Memory B cell (primary cell): ENCODE results near the gene LIX1L.

Source experiments
- ATAC-seq: fragments of 150-1000 bp; cut with Tn5 transposase; 2 replicates; pipeline ENCODE4 v1.10.0; 2021; ENCODE audit warnings: low read depth, mild to moderate bottlenecking, moderate library complexity
- DNase-seq, 2 donors: peaks; one replicate each; pipeline ENCODE4 v3.0.0; 2022; ENCODE audit warnings: low spot score in 2 of 2
- H3K27ac Mint-ChIP-seq: one replicate; pipeline ENCODE4 v1.8.0; 2022; ENCODE audit warnings: mild to moderate bottlenecking, moderate library complexity, mixed read lengths
- H3K27me3 Mint-ChIP-seq: one replicate; pipeline ENCODE4 v1.8.0; 2022; ENCODE audit warnings: mixed read lengths
- H3K36me3 Mint-ChIP-seq: one replicate; pipeline ENCODE4 v1.8.0; 2022; ENCODE audit warnings: mild to moderate bottlenecking, mixed read lengths
- H3K4me1 Mint-ChIP-seq: one replicate; pipeline ENCODE4 v1.8.0; 2022; ENCODE audit warnings: mixed read lengths
- H3K4me3 Mint-ChIP-seq: one replicate; pipeline ENCODE4 v1.8.0; 2022; ENCODE audit warnings: mild to moderate bottlenecking, moderate library complexity, mixed read lengths
- H3K9me3 Mint-ChIP-seq: one replicate; pipeline ENCODE4 v1.8.0; 2022; ENCODE audit warnings: mixed read lengths

LIX1L gene

DNA sequence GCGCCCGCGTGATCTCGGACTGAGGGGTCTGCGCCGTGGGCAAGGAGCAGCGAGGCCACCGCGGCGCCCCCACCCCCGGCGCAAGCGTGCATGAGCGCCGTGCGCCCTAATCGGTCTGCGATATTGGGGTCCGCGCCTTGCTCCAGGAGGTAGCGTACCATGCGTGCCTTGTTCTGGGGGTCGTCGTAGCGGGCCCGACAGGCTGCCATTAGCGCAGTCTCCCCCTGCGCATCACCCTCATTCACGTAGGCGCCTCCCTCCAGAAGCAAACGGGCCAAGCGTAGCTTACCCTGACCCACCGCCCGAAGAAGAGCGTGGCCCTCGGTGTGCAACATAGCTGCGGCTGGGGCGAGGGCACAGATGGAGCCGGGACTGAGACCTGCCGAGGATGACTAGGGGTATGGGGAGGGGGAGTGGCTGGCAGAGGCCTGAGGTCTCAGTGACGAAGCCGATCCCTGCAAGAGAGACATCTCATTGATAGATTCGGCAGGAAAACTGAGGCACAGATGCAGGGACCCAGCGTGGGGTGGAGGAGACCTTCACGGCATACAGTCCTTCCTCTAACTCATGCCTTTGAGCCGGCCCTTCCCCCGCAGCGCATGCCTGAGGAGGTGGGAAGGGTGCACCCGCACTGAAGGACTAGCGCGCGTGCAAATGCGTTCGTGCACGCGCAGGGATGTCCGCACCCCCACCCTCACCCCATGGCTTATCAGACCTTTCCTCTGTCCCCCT is 3.8 kb upstream of the LIX1L start:
- peak; percentile 34 to 41 for DNase-seq
- H3K27me3 Mint-ChIP-seq: no peaks in the 10 kb centered on the region
- H3K4me3 Mint-ChIP-seq: peak overlapping the region; percentile 86
- H3K9me3 Mint-ChIP-seq: no peaks in the 10 kb centered on the region
- H3K4me1 Mint-ChIP-seq: peaks cover 57% of the 10 kb centered on the region
- no peaks in the 10 kb centered on the region for H3K36me3 Mint-ChIP-seq
- H3K27ac Mint-ChIP-seq: peak overlapping the region; percentile 70
- no peak for ATAC-seq

DNA sequence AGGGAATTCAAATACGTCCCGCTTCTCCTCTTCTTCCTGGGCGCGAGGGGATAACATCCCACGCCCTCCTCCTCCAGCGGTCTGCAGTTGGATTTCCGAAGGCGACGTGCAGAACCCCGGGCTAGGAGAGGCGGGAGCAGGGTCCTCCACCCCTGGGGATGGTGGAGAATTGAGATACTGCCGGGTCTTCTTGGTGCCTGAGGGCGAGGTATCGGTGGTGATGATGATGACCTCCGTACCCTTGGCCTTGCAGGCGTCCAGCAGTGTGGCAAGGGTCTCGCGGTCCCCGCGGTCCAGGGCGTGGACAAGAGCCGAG is 3.2 kb upstream of the LIX1L start:
- no peaks in the 10 kb centered on the region for H3K9me3 Mint-ChIP-seq
- peaks cover 59% of the 10 kb centered on the region for H3K4me1 Mint-ChIP-seq
- no peaks in the 10 kb centered on the region for H3K36me3 Mint-ChIP-seq
- H3K4me3 Mint-ChIP-seq: peak overlapping the region; percentile 86
- DNase-seq (no peak), ATAC-seq (no peak)
- no peaks in the 10 kb centered on the region for H3K27me3 Mint-ChIP-seq
- peak overlapping the region; percentile 45 for H3K27ac Mint-ChIP-seq

DNA sequence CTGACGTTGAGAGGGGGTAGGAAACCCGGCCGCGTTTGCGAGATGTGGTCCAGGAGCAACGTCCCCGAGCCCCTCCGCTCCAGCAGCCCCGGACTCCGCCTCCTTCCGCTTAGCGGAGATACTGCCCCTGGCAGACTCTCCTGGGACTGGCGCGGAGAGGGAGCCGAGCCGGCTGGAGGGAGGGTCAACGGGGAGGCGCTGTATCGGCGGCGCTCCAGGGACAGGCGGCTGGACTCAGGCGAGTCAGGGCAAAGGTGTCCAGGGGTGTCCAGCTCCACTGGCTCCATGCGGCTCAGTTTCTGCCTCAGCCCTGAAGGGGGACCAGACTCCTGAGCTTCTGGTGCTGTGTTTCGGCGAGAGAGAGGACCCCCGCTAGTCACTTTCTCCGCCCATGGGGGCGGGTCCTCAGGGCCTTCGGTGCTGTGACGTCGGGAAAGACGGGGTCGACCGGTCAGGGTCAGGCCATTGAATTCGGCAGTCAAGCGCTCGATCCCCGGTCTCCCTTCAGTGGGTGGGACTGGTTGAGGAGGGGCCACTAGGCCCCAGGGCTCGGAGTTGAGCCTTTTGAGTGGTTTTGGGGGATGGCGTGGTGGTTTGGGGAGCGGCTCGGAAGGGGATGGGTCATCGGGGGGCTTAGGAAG is 2.8 kb upstream of the LIX1L start:
- Mint-ChIP-seq H3K27ac (peak overlapping the region; percentile 45), H3K4me1 (peaks cover 61% of the 10 kb centered on the region), H3K4me3 (peak overlapping the region; percentile 86), H3K9me3 (no peaks in the 10 kb centered on the region), H3K27me3 (no peaks in the 10 kb centered on the region), H3K36me3 (no peaks in the 10 kb centered on the region)
- DNase-seq (peak in 1 of 2 donors; percentile 38), ATAC-seq (no peak)

DNA sequence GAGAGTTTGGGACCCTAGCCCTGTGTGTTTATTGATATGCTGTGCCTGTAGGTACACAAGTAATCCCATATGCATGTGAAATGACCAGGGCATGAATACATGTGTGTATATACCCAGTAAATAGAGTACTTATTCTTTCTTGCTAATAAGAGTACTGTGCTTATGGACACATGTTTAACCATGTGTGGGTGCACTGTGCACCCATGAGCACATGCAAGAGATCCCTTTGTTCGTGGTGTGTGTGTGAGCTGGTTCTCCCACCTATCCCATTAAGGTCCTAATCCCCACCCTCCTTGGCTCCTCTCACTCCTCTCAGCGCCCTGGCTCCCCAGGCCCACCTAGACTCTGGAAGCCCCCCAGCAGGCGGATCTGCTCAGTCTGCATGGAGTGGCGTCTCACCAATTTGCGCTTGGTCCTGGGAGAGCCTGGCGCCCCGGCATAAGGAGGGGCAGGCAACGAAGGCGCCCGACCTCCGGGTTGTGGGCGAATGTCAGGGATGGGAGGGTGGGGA is 2.2 kb upstream of the LIX1L start:
- peak overlapping the region; percentile 86 for H3K4me3 Mint-ChIP-seq
- H3K4me1 Mint-ChIP-seq: peaks cover 64% of the 10 kb centered on the region
- peaks cover 1% of the 10 kb centered on the region for H3K36me3 Mint-ChIP-seq
- no peak for ATAC-seq
- H3K27me3 Mint-ChIP-seq: no peaks in the 10 kb centered on the region
- no peaks in the 10 kb centered on the region for H3K9me3 Mint-ChIP-seq
- peak overlapping the region; percentile 90 for H3K27ac Mint-ChIP-seq
- no peak for DNase-seq

DNA sequence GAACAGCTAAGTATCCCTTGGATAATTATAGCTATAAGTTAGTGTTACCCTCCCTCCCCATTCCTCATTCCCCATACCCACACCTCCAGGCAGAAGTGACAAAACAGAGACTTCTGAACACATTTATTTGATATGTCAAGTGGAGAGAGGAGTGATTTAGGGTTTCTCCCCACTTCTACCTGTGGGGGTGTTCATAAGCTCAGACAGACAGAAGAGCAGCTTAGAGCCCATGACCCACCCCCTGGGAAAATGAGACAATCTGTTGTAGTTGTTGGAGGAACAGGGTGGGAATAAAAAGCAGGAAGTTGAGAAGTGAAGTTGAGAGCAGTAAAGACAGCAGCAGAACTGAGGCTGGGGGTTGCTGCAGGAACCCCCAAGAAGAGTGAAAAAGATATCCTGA is 1.5 kb upstream of the LIX1L start:
- peaks cover 67% of the 10 kb centered on the region for H3K4me1 Mint-ChIP-seq
- no peaks in the 10 kb centered on the region for H3K9me3 Mint-ChIP-seq
- H3K27me3 Mint-ChIP-seq: no peaks in the 10 kb centered on the region
- peak overlapping the region; percentile 86 for H3K4me3 Mint-ChIP-seq
- H3K27ac Mint-ChIP-seq: peak overlapping the region; percentile 90
- ATAC-seq (no peak), DNase-seq (no peak)
- peaks cover 1% of the 10 kb centered on the region for H3K36me3 Mint-ChIP-seq

DNA sequence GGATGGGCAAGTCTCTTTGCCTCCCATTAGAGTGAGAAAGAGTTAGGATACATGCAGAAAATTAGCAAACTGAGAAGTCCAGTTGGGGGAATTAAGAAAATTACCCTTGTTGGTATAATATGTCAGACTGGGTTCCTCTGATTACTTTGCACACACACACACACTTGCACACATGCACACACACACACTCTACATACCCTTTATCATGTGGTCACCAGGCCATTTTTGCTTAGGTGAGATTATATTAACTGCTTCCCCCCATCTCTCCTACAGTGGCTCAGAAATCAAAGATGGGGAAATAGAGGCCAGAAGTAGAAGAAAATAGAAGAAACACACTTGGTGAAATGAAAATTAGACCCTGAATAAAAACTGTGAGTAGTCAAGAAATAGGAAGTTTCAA is 917 bp upstream of the LIX1L start:
- peaks cover 1% of the 10 kb centered on the region for H3K36me3 Mint-ChIP-seq
- H3K27ac Mint-ChIP-seq: peak overlapping the region; percentile 90
- H3K9me3 Mint-ChIP-seq: no peaks in the 10 kb centered on the region
- no peaks in the 10 kb centered on the region for H3K27me3 Mint-ChIP-seq
- ATAC-seq: no peak
- H3K4me1 Mint-ChIP-seq: peaks cover 64% of the 10 kb centered on the region
- peak overlapping the region; percentile 11 for H3K4me3 Mint-ChIP-seq
- DNase-seq: no peak

DNA sequence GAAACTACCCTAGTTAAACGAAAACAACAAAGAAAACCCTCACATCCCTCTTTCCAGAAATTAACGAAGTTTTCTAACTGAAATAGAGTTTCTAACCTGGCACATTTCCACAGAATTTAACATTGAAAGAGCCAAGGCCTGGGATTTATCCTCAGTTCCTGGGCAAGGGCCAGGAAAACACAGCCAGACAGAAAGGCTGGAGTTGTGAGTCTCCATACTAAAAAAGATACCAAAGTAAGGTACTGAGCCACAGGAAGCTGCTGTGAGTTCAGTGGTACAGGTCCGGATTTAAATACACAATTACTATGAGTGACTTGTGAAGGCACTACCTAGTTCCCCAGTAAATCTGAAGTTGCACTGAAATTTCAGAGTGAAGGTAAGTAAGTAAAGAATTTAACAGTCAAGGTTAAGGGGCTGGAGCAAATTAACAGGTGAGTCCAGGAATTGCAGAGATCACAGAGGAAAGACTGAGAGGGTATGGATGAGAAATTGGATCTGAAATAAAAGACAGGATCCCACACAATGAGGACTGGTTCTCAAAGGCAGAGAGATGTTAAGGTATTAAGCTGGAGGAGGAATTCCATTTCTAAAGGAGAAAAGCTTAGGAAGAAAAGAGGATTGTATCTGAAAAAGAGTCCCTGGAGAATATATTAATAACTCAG is 905 bp downstream of the LIX1L start:
- Mint-ChIP-seq H3K9me3 (no peaks in the 10 kb centered on the region), H3K4me1 (peaks cover 53% of the 10 kb centered on the region), H3K4me3 (peak overlapping the region; percentile 93), H3K27ac (peak overlapping the region; percentile 90), H3K27me3 (no peaks in the 10 kb centered on the region), H3K36me3 (peaks cover 4% of the 10 kb centered on the region)
- DNase-seq (no peak), ATAC-seq (no peak)

DNA sequence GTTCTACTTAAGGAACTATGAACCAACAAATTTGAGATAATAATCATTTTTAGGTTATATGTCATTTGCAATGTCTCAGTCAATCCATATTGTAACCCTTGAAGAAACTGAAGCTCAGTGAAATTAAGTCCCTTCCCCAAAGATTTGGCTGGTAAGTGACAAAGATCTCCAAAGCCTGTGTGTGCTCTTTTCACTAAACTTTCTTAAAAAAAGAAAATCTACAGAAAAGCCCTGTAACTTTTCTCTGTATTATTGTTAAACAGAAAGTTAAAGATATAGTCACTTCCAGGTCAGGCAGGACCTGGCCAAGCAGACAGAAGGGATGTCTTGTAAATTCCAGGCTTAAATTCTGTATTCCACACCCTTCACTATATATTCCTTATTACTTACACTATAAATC is 1.5 kb downstream of the LIX1L start:
- no peak for ATAC-seq
- Mint-ChIP-seq H3K36me3 (peaks cover 8% of the 10 kb centered on the region), H3K4me1 (peaks cover 52% of the 10 kb centered on the region), H3K27ac (peak overlapping the region; percentile 90), H3K9me3 (no peaks in the 10 kb centered on the region), H3K4me3 (peak overlapping the region; percentile 93), H3K27me3 (no peaks in the 10 kb centered on the region)
- DNase-seq: no peak

DNA sequence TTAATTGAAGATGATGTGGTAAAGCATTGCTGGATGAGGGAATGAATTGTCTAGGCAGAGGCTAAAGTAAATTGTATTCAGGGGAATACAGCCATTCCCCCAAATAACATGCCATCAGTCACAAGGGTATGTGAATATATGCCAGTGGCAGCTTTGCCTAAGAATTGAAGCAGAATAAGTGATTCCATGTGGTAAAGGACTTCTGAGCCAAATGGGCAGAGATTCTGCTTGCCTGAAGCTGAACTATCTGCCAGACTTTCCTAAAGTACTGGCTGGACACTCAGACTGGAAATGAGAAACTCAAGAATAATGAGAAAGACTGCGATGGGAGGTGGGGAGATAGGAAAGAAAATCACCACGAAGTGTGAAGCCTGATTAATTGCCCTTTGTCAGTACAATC is 2.4 kb downstream of the LIX1L start:
- Mint-ChIP-seq H3K9me3 (no peaks in the 10 kb centered on the region), H3K4me3 (no peak overlapping the region), H3K27ac (no peak overlapping the region), H3K27me3 (no peaks in the 10 kb centered on the region), H3K36me3 (peaks cover 8% of the 10 kb centered on the region), H3K4me1 (peaks cover 52% of the 10 kb centered on the region)
- no peak for ATAC-seq
- no peak for DNase-seq

DNA sequence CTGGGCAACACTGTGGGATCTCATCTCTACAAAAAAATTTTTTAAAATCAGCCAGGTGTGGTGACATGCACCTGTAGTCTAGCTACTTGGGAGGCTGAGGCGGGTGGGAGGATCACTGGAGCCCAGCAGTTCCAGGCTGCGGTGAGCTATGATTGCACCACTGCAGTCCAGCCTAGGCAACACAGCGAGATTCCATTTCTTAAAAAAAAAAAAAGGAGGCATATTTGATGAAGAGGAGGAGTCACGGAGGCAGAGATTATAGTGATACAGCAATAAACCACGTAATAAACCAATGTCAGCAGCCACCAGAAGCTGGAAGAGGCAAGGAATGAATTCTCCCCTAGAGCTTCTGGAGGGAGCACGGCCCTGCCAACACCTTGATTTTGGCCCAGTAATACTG is 4.0 kb downstream of the LIX1L start:
- H3K4me3 Mint-ChIP-seq: no peak overlapping the region
- DNase-seq: no peak
- H3K36me3 Mint-ChIP-seq: peaks cover 15% of the 10 kb centered on the region
- peaks cover 49% of the 10 kb centered on the region for H3K4me1 Mint-ChIP-seq
- no peaks in the 10 kb centered on the region for H3K27me3 Mint-ChIP-seq
- H3K27ac Mint-ChIP-seq: no peak overlapping the region
- no peaks in the 10 kb centered on the region for H3K9me3 Mint-ChIP-seq
- no peak for ATAC-seq

DNA sequence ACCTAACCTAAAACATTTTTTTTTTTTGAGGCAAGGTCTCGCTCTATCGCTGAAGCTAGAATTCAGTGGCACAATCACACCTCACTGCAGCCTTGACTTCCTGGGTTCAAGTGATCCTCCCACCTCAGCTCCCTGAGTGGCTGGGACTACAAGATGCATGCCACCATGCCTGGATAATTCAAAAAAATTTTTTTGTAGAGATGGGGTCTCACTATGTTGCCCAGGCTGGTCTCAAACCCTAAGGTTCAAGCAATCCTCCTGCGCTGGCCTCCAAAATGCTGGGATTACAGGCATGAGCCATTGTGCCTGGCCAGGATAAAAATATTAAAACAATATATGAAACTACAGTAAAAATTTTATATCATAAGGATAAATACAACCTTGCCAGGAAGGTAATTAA is 4.9 kb downstream of the LIX1L start:
- H3K36me3 Mint-ChIP-seq: peaks cover 17% of the 10 kb centered on the region
- H3K27me3 Mint-ChIP-seq: no peaks in the 10 kb centered on the region
- H3K4me3 Mint-ChIP-seq: no peak overlapping the region
- H3K9me3 Mint-ChIP-seq: no peaks in the 10 kb centered on the region
- DNase-seq (no peak), ATAC-seq (no peak)
- peaks cover 42% of the 10 kb centered on the region for H3K4me1 Mint-ChIP-seq
- no peak overlapping the region for H3K27ac Mint-ChIP-seq

DNA sequence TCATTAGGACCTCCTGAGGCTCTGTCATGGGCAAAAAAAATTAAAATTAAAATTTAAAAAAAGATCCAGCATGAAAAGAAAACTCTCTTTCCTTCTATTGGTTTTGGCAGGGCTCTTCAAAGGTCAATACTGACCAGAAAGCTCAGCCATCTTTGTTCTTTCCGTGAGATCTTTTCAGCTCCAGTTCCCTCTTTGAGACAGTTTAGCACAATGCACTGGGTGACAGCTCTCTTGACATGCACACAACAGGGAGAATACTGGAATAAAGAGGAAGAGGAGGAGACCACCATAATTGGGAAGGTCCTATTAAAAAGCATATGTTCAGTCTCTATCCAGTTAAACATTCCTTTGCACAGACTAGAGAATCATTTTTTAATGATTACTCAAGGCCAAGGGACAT is 6.3 kb downstream of the LIX1L start:
- no peak for ATAC-seq
- H3K4me3 Mint-ChIP-seq: no peak overlapping the region
- no peaks in the 10 kb centered on the region for H3K9me3 Mint-ChIP-seq
- H3K36me3 Mint-ChIP-seq: peaks cover 20% of the 10 kb centered on the region
- H3K4me1 Mint-ChIP-seq: peaks cover 34% of the 10 kb centered on the region
- H3K27me3 Mint-ChIP-seq: no peaks in the 10 kb centered on the region
- DNase-seq: no peak
- H3K27ac Mint-ChIP-seq: no peak overlapping the region

DNA sequence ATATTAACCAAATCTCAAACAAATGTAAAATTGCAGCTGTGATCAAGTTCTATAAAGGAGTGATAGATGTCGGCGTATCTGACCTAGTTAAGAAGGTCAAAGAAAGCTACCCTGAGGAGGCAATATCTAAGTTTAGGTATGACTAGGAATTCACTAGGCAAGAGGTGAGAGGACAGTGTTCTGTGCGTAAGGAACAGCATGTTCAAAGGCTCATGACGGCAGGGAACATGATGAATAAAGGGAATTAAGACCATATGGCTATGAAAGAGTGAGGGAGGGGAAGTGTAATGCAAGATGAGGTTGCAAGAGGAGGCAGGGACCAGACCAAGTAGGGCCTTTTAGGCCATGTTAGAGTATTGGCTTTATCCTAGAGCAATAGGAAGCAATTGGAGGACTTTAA is 8.6 kb downstream of the LIX1L start:
- Mint-ChIP-seq H3K27ac (peak overlapping the region; percentile 43), H3K27me3 (no peaks in the 10 kb centered on the region), H3K36me3 (peaks cover 21% of the 10 kb centered on the region), H3K4me1 (peaks cover 17% of the 10 kb centered on the region), H3K4me3 (no peak overlapping the region), H3K9me3 (no peaks in the 10 kb centered on the region)
- no peak for DNase-seq
- ATAC-seq: no peak

DNA sequence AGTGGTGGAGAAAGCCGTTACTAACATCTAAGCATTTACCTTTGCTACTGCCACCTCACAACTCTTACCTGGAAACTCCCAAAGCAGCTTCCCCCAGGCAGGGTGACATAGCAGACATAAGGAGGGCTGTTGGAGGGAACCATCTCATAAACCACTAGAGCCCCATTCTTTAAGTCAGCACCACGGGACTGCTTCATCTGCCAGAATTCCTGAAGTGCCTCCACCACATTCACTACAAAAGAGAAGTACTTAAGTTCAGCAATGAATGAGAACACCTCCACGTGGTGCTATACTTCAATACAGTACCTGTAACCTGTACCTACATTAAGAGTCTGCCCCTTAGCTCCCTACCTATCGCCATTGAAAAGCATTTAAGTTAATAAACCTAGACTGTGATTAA is 10.3 kb downstream of the LIX1L start:
- ATAC-seq (no peak), DNase-seq (no peak)
- peaks cover 24% of the 10 kb centered on the region for H3K36me3 Mint-ChIP-seq
- no peaks in the 10 kb centered on the region for H3K27me3 Mint-ChIP-seq
- H3K4me3 Mint-ChIP-seq: no peak overlapping the region
- H3K9me3 Mint-ChIP-seq: no peaks in the 10 kb centered on the region
- H3K27ac Mint-ChIP-seq: no peak overlapping the region
- peaks cover 14% of the 10 kb centered on the region for H3K4me1 Mint-ChIP-seq
